Measurements from ENCODE around the gene INTS6. TPM values are rescaled to one million over a fixed set of nuclear protein-coding genes. Genes with fewer than 3 reads are reported as not detected.

INTS6 gene
- total RNA-seq, 1 donor from 2014 or later, result 23.1 TPM

DNA sequence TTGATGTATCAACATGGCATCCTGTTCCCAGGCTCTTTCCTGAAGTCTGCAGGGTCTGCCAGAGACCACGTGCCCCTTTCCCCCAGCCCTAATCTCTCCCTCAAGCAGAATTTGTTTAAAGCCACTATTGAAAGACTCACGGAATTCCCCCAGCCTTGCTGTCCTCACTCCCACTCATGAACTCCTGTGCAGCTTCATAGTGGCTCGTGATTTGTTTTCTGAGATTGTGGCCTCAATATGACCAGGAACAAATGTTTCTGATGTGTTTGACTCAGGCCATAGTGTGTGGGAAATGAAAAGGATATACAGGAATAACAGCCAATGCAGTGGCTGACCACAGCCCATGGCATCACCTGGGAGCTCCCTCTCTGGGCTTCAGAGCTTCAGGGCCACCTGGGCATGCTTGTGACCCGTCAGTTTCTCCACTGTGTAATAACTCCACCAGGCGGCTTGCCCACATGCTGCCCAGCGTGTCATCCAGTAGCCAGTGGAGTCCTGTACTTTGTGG, 121.4 kb downstream of the INTS6 start:
- intact Hi-C loops (cut with micrococcal nuclease), result no loop called here
- Histone ChIP-seq H3K27me3 (ENCODE audit: low read depth) (no peaks in the 10 kb centered on the region), H3K36me3 (no peaks in the 10 kb centered on the region), H3K9me3 (replicated peaks) (no peaks in the 10 kb centered on the region), H3K4me1 (no peaks in the 10 kb centered on the region), H3K27ac (replicated peaks) (no peak overlapping the region), H3K4me3 (no peak overlapping the region)
- DNase-seq, result no peak
- TF ChIP-seq, protein P1, sequence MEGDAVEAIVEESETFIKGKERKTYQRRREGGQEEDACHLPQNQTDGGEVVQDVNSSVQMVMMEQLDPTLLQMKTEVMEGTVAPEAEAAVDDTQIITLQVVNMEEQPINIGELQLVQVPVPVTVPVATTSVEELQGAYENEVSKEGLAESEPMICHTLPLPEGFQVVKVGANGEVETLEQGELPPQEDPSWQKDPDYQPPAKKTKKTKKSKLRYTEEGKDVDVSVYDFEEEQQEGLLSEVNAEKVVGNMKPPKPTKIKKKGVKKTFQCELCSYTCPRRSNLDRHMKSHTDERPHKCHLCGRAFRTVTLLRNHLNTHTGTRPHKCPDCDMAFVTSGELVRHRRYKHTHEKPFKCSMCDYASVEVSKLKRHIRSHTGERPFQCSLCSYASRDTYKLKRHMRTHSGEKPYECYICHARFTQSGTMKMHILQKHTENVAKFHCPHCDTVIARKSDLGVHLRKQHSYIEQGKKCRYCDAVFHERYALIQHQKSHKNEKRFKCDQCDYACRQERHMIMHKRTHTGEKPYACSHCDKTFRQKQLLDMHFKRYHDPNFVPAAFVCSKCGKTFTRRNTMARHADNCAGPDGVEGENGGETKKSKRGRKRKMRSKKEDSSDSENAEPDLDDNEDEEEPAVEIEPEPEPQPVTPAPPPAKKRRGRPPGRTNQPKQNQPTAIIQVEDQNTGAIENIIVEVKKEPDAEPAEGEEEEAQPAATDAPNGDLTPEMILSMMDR (IDR thresholded peaks at IDR 0.05; ENCODE audit: borderline replicate concordance), result no peak

DNA sequence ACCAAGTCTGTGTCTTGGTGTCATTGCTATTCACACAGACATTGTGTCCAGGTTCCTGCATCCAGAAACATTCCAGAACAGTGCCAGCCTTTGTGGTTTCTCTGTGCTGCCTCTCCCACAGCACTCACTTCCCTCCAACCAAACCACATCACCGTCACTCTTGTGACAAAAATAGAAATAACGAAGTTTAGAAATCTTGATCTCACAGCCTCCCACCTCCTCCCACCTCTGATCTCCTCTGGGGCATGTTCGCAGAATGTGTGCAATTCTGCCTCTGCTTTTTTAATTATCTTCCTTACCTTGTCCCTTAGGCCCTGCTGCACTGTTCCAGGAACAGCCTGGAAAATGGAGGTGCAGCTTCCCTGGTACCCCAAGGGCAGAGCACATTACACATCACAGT, 122.0 kb downstream of the INTS6 start:
- intact Hi-C loops (cut with micrococcal nuclease), result no loop called here
- H3K36me3 ChIP-seq, result no peaks in the 10 kb centered on the region
- no peaks in the 10 kb centered on the region for H3K27me3 ChIP-seq (ENCODE audit: low read depth)
- DNase-seq, result no peak
- H3K4me1 ChIP-seq, result no peaks in the 10 kb centered on the region
- H3K4me3 ChIP-seq, result no peak overlapping the region
- H3K27ac ChIP-seq (replicated peaks), result no peak overlapping the region
- TF ChIP-seq, protein P1 (IDR thresholded peaks at IDR 0.05; ENCODE audit: borderline replicate concordance), result no peak
- no peaks in the 10 kb centered on the region for H3K9me3 ChIP-seq (replicated peaks)

DNA sequence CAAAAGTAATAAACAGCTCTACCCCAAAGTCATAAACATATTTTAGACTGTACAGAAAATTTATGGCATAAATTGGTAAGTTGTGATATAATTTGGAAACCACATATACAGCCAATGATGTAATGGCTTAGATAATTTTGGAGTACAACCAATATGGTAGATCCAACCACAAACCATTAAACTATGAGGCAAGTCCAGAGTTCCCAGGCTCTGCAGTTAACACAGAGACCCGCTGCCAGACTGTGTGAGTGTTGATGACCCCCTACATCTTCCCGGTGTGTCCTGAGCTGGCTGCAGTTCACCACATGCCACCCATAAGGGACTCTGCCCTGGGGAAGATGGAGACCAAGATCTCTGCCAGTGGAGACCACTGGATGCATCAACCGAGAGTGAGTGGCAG, 123.2 kb downstream of the INTS6 start:
- Histone ChIP-seq H3K4me3 (no peak overlapping the region), H3K27me3 (ENCODE audit: low read depth) (no peaks in the 10 kb centered on the region), H3K36me3 (no peaks in the 10 kb centered on the region), H3K4me1 (no peaks in the 10 kb centered on the region), H3K9me3 (replicated peaks) (no peaks in the 10 kb centered on the region), H3K27ac (replicated peaks) (no peak overlapping the region)
- DNase-seq, result no peak
- TF ChIP-seq, protein P1 (IDR thresholded peaks at IDR 0.05; ENCODE audit: borderline replicate concordance), result no peak
- intact Hi-C loops (cut with micrococcal nuclease), result no loop called here

DNA sequence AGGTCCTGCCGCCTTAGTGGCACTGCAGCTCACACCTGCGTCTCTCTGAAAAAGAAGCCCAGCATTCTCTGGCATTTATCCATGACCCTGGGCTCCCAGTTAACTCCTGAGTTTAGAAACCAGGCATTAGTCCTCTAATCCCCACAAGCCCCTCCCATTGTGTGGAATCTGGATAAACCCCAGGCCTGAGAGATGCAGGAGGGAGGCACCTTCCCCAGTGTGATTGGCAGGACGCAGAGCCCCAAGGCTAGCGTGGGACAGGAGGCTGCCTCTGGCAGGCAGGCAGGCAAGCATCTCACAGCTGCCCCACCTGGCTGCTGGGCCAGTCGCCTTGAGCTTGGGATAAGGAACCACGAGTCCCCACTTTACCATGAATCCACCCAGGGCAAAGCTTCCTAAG, 124.3 kb downstream of the INTS6 start:
- H3K4me3 ChIP-seq, result no peak overlapping the region
- H3K36me3 ChIP-seq, result no peaks in the 10 kb centered on the region
- no peak for DNase-seq
- intact Hi-C loops (cut with micrococcal nuclease), result no loop called here
- TF ChIP-seq, protein P1 (IDR thresholded peaks at IDR 0.05; ENCODE audit: borderline replicate concordance), result no peak
- no peaks in the 10 kb centered on the region for H3K4me1 ChIP-seq
- no peak overlapping the region for H3K27ac ChIP-seq (replicated peaks)
- no peaks in the 10 kb centered on the region for H3K27me3 ChIP-seq (ENCODE audit: low read depth)
- H3K9me3 ChIP-seq (replicated peaks), result no peaks in the 10 kb centered on the region

DNA sequence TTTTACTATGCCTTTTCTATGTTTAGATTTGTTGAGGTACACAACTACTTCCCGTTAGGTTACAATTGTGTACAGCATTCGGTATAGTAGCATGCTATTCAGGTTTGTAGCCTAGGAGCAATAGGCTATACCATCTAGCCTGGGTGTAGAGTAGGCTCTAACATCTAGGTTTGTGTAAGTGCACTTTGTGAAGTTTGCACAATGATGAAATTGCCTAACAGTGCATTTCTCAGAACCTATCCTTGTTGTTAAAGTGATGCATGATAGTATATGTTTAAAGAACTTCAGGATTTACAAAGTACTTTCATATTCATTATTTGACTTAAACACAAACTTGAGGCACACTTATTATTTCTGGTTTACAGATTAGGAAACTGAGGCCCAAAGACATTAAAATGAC, 124.9 kb downstream of the INTS6 start:
- Histone ChIP-seq H3K4me1 (no peaks in the 10 kb centered on the region), H3K27me3 (ENCODE audit: low read depth) (no peaks in the 10 kb centered on the region), H3K4me3 (no peak overlapping the region), H3K9me3 (replicated peaks) (no peaks in the 10 kb centered on the region), H3K27ac (replicated peaks) (no peak overlapping the region), H3K36me3 (no peaks in the 10 kb centered on the region)
- intact Hi-C loops (cut with micrococcal nuclease), result no loop called here
- no peak for DNase-seq
- TF ChIP-seq, protein P1 (IDR thresholded peaks at IDR 0.05; ENCODE audit: borderline replicate concordance), result no peak

DNA sequence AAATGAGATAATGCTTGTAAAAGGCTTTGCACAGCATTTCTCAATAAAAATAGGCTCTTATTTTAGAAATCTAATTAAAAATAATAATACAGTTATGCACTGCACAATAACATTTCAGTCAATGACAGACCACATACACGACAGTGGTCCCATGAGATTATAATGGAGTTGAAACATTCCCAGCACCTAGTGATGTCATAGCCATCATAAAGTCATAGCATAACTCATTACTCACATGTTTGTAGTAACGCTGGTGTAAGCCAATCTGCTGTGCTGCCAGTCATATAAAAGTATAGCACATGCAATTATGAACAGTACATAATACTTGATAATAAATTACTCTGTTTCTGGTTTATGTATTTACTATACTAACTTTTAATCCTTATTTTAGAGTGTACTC, 126.1 kb downstream of the INTS6 start:
- TF ChIP-seq, protein P1 (IDR thresholded peaks at IDR 0.05; ENCODE audit: borderline replicate concordance), result no peak
- no peak for DNase-seq
- intact Hi-C loops (cut with micrococcal nuclease), result no loop called here
- no peak overlapping the region for H3K27ac ChIP-seq (replicated peaks)
- no peaks in the 10 kb centered on the region for H3K4me1 ChIP-seq
- H3K4me3 ChIP-seq, result no peak overlapping the region
- no peaks in the 10 kb centered on the region for H3K36me3 ChIP-seq
- no peaks in the 10 kb centered on the region for H3K27me3 ChIP-seq (ENCODE audit: low read depth)
- H3K9me3 ChIP-seq (replicated peaks), result no peaks in the 10 kb centered on the region
